ENCODE data around the gene SH3BP2. TPM values are rescaled to one million over a fixed set of nuclear protein-coding genes. Genes with fewer than 3 reads are reported as not detected.

Gene SH3BP2
- total RNA-seq, 2 donors from 2014 or later, result 29.0 to 33.5 TPM

GRCh38 chr4:2802618-2803531, 10.0 kb downstream of the SH3BP2 start:
- Histone ChIP-seq H3K27ac (no peak overlapping the region), H3K4me1 (peaks cover 75% of the 10 kb centered on the region), H3K27me3 (no peaks in the 10 kb centered on the region), H3K4me3 (no peak overlapping the region), H3K36me3 (replicated peaks in 1 of 2; ENCODE audit: insufficient read depth in 1 of 2, low read depth in 2 of 2) (no peaks in the 10 kb centered on the region), H3K9me3 (no peaks in the 10 kb centered on the region)
- peak in 1 of 4 donors; percentile 10 for DNase-seq
- 91 to 95% methylated on average over 21 to 27 of the region's 27 CpGs for WGBS, 2 donors
- intact Hi-C loops (cut with DNase I), result no loop called here
- TF ChIP-seq POLR2A (IDR thresholded peaks at IDR 0.05), result no peak
- ATAC-seq, result no peak

- intact Hi-C loops (cut with DNase I), result no loop called here
- no peaks in the 10 kb centered on the region for H3K27me3 ChIP-seq
- ATAC-seq (no peak), DNase-seq (peak in 2 of 4 donors; percentile 32 to 60)
- no peak overlapping the region for H3K4me3 ChIP-seq
- H3K4me1 ChIP-seq, result peaks cover 65% of the 10 kb centered on the region
- 90 to 94% methylated on average over 17 to 19 of the region's 20 CpGs for WGBS, 2 donors
- no peaks in the 10 kb centered on the region for H3K36me3 ChIP-seq (replicated peaks in 1 of 2; ENCODE audit: insufficient read depth in 1 of 2, low read depth in 2 of 2)
- no peak overlapping the region for H3K27ac ChIP-seq
- no peaks in the 10 kb centered on the region for H3K9me3 ChIP-seq
- TF ChIP-seq POLR2A (IDR thresholded peaks at IDR 0.05) (no peak), CTCF (IDR thresholded peaks at IDR 0.05) (no peak)
Observed at GRCh38 chr4:2803624-2804448, 11.0 kb downstream of the SH3BP2 start.

- Histone ChIP-seq H3K9me3 (no peaks in the 10 kb centered on the region), H3K36me3 (replicated peaks in 1 of 2; ENCODE audit: insufficient read depth in 1 of 2, low read depth in 2 of 2) (no peaks in the 10 kb centered on the region), H3K4me3 (no peak overlapping the region), H3K27ac (no peak overlapping the region), H3K27me3 (no peaks in the 10 kb centered on the region), H3K4me1 (peaks cover 58% of the 10 kb centered on the region)
- TF ChIP-seq CTCF (IDR thresholded peaks at IDR 0.05) (no peak), POLR2A (IDR thresholded peaks at IDR 0.05) (no peak)
- DNase-seq (no peak), ATAC-seq (no peak)
- 80 to 94% methylated on average over 2 to 8 of the region's 10 CpGs for WGBS, 2 donors
- intact Hi-C loops (cut with DNase I), result no loop called here
Observed at GRCh38 chr4:2804449-2804972, 11.6 kb downstream of the SH3BP2 start.

- DNase-seq (peak in 1 of 4 donors; percentile 10), ATAC-seq (no peak)
- no peak overlapping the region for H3K4me3 ChIP-seq
- no peaks in the 10 kb centered on the region for H3K36me3 ChIP-seq (replicated peaks in 1 of 2; ENCODE audit: insufficient read depth in 1 of 2, low read depth in 2 of 2)
- intact Hi-C loops (cut with DNase I), result no loop called here
- H3K9me3 ChIP-seq, result no peaks in the 10 kb centered on the region
- 44 to 72% methylated on average over 1 to 11 of the region's 13 CpGs for WGBS, 2 donors
- TF ChIP-seq CTCF (IDR thresholded peaks at IDR 0.05), result no peak
- TF ChIP-seq POLR2A (IDR thresholded peaks at IDR 0.05), result no peak
- H3K27me3 ChIP-seq, result no peaks in the 10 kb centered on the region
- peak overlapping the region in 2 of 4 donors; percentile 37 to 65 for H3K27ac ChIP-seq
- peaks cover 53% of the 10 kb centered on the region for H3K4me1 ChIP-seq
Observed at GRCh38 chr4:2804973-2805501, 12.2 kb downstream of the SH3BP2 start.

All from body of pancreas (tissue), 4 donors.